SU-DHL-6 (cell line): ENCODE data around the gene LEF1.

Experiments used
- H2AFZ ChIP-seq: fragments of 200-600 bp; sonication (generic); 2 replicates; pipeline ENCODE4 v1.6.1; 2014; ENCODE audit warnings: low read depth, mild to moderate bottlenecking, moderate library complexity, mixed read lengths, antibody characterized with exemption, low read length; ENCODE audit not compliant: severe bottlenecking
- H3F3A ChIP-seq: fragments of 200-600 bp; shearing (Covaris generic); 2 replicates; pipeline ENCODE4 v1.6.0; 2016; ENCODE audit warnings: antibody characterized with exemption, mild to moderate bottlenecking; ENCODE audit not compliant: insufficient read depth
- H3K27ac ChIP-seq: fragments of 200-600 bp; sonication (generic); 2 replicates; pipeline ENCODE4 v1.5.1; 2016; ENCODE audit warnings: low read depth, mild to moderate bottlenecking, low read length, moderate library complexity, mixed read lengths
- H3K27me3 ChIP-seq: fragments of 200-600 bp; sonication (generic), shearing (Covaris generic); 2 replicates; pipeline ENCODE4 v1.6.0; 2014; ENCODE audit warnings: mild to moderate bottlenecking, low read length
- H3K36me3 ChIP-seq: fragments of 200-600 bp; sonication (generic); 2 replicates; pipeline ENCODE4 v1.6.1; 2014; ENCODE audit warnings: mild to moderate bottlenecking, low read length, mixed read lengths
- H3K4me2 ChIP-seq: fragments of 300-600, 200-600 bp; shearing (Covaris generic), sonication (generic); 2 replicates; pipeline ENCODE4 v1.6.0; 2014; ENCODE audit warnings: low read length, low read depth, mild to moderate bottlenecking; ENCODE audit not compliant: poor library complexity, severe bottlenecking
- H3K4me3 ChIP-seq: fragments of 200-600 bp; sonication (generic); 2 replicates; pipeline ENCODE4 v1.5.1; 2014; ENCODE audit warnings: antibody characterized with exemption, low read length, mild to moderate bottlenecking, mixed read lengths; ENCODE audit not compliant: insufficient read depth, poor library complexity, severe bottlenecking
- H3K79me2 ChIP-seq: fragments of 200-600 bp; sonication (generic); 2 replicates; pipeline ENCODE4 v1.6.1; 2014; ENCODE audit warnings: mild to moderate bottlenecking, low read length, moderate library complexity; ENCODE audit not compliant: insufficient read depth
- H3K9ac ChIP-seq: fragments of 200-600 bp; sonication (generic); 2 replicates; pipeline ENCODE4 v1.7.0; 2014; ENCODE audit warnings: mild to moderate bottlenecking, low read length
- H3K9me2 ChIP-seq: fragments of 200-600 bp; sonication (generic); replicated peaks from 2 replicates; pipeline ENCODE4 v1.6.1; 2014; ENCODE audit warnings: low read length; ENCODE audit not compliant: insufficient read depth
- H3K9me3 ChIP-seq: fragments of 200-600 bp; sonication (generic); 2 replicates; pipeline ENCODE4 v1.6.1; 2014; ENCODE audit warnings: low read length, mixed read lengths; ENCODE audit not compliant: insufficient read depth
- H4K20me1 ChIP-seq: fragments of 200-600 bp; sonication (generic); 2 replicates; pipeline ENCODE4 v1.6.1; 2014; ENCODE audit warnings: low read depth, mild to moderate bottlenecking, antibody characterized with exemption, low read length, moderate library complexity, mixed read lengths
- CTCF ChIP-seq: fragments of 200-600 bp; sonication (generic); IDR thresholded peaks from one replicate; pipeline ENCODE4 v1.5.1; 2017; ENCODE audit warnings: antibody characterized with exemption, mild to moderate bottlenecking, low read length, moderate library complexity; ENCODE audit not compliant: insufficient read depth, poor library complexity, severe bottlenecking
- EZH2phosphoT487 ChIP-seq: fragments of 200-600 bp; sonication (generic), shearing (Covaris generic); conservative IDR thresholded peaks from 2 replicates; pipeline ENCODE4 v1.6.1; 2018; ENCODE audit warnings: mild to moderate bottlenecking, antibody characterized with exemption, low read length, moderate library complexity, mixed read lengths

The LEF1 gene

DNA sequence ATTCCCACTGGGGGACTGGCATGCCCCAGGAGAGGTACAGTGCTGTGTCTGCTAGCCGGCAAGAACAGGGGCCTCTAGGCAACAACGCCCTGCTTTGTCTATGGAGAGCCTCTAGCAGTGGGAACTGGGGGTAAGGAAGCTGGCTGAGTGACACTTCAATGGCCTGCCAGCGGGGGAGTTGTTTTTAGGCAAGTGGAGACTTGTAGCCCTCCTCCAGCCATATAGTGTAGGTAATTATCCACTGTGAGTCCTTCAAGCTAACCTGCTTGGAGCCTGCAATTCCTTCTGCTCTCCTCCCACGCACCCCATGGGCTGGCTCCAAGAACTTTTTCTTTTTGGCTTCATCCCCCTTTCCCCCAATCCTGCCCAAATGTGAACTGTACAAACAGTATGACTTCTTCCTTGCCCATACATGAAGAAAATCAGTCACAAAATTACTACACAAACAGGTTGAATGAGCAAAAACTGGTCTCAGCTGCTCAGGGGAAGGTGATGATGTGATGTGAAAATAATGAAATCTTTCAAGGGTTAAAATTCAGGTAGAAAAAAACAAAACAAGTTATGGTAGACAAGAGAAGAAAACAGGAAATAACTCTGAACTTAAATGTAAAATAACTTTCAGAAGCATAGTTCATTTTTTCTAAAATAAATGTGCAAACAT is 33.1 kb downstream of the LEF1 start:
- Histone ChIP-seq H3K4me3 (no peak overlapping the region), H4K20me1 (no peaks in the 10 kb centered on the region), H3K27me3 (no peaks in the 10 kb centered on the region), H3K9me2 (no peaks in the 10 kb centered on the region), H2AFZ (no peak overlapping the region), H3F3A (no peaks in the 10 kb centered on the region), H3K9ac (no peak overlapping the region), H3K36me3 (no peaks in the 10 kb centered on the region), H3K27ac (no peak overlapping the region), H3K4me2 (no peak overlapping the region), H3K79me2 (peaks cover 49% of the 10 kb centered on the region), H3K9me3 (no peaks in the 10 kb centered on the region)
- no peak for TF ChIP-seq EZH2phosphoT487
- no peak for TF ChIP-seq CTCF

GRCh38 chr4:108130955-108131354 is 37.8 kb downstream of the LEF1 start:
- H3F3A ChIP-seq, result no peaks in the 10 kb centered on the region
- H4K20me1 ChIP-seq, result no peaks in the 10 kb centered on the region
- no peaks in the 10 kb centered on the region for H3K36me3 ChIP-seq
- no peaks in the 10 kb centered on the region for H3K9me2 ChIP-seq
- H3K9me3 ChIP-seq, result no peaks in the 10 kb centered on the region
- H2AFZ ChIP-seq, result no peak overlapping the region
- H3K27me3 ChIP-seq, result no peaks in the 10 kb centered on the region
- TF ChIP-seq CTCF (no peak), EZH2phosphoT487 (no peak)
- H3K79me2 ChIP-seq, result peaks cover 58% of the 10 kb centered on the region
- H3K4me2 ChIP-seq, result no peak overlapping the region
- no peak overlapping the region for H3K4me3 ChIP-seq
- H3K27ac ChIP-seq, result no peak overlapping the region
- H3K9ac ChIP-seq, result no peak overlapping the region

GRCh38 chr4:108129196-108129595 is 39.5 kb downstream of the LEF1 start:
- Histone ChIP-seq H3K4me2 (no peak overlapping the region), H3K9me2 (no peaks in the 10 kb centered on the region), H3K36me3 (no peaks in the 10 kb centered on the region), H3K79me2 (peaks cover 48% of the 10 kb centered on the region), H3K9me3 (no peaks in the 10 kb centered on the region), H3K9ac (no peak overlapping the region), H3K4me3 (no peak overlapping the region), H2AFZ (no peak overlapping the region), H3F3A (no peaks in the 10 kb centered on the region), H4K20me1 (no peaks in the 10 kb centered on the region), H3K27me3 (no peaks in the 10 kb centered on the region), H3K27ac (no peak overlapping the region)
- TF ChIP-seq EZH2phosphoT487 (no peak), CTCF (no peak)
